ENCODE results near the gene EIPR1.

Gene EIPR1

DNA sequence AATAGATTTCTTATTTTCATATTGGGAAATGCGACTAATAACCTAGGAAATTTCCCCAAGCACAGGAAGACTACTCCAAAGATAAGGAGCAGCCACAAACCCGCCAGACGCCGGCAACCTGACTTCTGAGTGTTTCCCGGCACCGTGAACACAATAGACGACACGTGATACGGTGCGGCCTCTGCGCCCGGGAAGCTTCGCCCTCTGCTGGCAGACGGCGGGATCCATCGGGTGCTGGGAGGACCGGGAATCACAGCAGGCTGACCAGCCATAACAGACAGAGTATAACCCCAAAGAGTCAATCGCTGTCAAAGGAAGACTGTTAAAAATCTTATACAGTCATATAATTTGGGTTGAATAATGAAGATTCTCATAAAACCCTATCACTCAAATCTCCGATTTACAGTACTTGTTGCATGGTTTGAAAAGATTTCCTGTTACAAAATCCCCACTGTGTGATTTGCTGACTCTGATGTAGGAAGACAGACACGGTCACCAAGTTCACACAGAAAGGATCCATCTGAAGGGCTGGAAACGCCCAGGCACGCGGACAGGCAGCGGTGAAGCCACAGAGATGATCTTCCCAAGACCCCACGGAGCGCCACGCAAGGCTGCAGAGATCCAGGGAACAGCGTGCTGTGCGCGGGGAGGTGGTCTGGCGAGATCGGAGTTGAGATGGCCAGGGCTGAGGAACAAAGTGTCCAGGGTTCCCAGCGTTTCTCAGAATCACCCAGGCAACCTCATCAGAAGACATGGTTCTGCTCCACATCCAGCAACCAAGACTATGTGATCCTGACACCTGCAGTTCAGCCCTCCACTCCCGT, 73.8 kb downstream of the EIPR1 start:
- TF ChIP-seq ESRRG (CRISPR knock-in tag; IDR thresholded peaks at IDR 0.05), result 0 out of 2 replicates have a peak, but pooled peaks have one; percentile 29
- peak; percentile 59; the same call in 1 of the 2 replicates for TF ChIP-seq CSDC2 (CRISPR knock-in tag; IDR thresholded peaks at IDR 0.05)
- peak; percentile 55 for TF ChIP-seq TCF4 (CRISPR knock-in tag; IDR thresholded peaks at IDR 0.05; ENCODE audit: borderline replicate concordance)
- TF ChIP-seq ISL1 (CRISPR knock-in tag; IDR thresholded peaks at IDR 0.05), result 0 out of 2 replicates have a peak, but pooled peaks have one; percentile 9
- TF ChIP-seq ZFP30 (CRISPR knock-in tag; IDR thresholded peaks at IDR 0.05), result no peak
- peak; percentile 100 for ATAC-seq

DNA sequence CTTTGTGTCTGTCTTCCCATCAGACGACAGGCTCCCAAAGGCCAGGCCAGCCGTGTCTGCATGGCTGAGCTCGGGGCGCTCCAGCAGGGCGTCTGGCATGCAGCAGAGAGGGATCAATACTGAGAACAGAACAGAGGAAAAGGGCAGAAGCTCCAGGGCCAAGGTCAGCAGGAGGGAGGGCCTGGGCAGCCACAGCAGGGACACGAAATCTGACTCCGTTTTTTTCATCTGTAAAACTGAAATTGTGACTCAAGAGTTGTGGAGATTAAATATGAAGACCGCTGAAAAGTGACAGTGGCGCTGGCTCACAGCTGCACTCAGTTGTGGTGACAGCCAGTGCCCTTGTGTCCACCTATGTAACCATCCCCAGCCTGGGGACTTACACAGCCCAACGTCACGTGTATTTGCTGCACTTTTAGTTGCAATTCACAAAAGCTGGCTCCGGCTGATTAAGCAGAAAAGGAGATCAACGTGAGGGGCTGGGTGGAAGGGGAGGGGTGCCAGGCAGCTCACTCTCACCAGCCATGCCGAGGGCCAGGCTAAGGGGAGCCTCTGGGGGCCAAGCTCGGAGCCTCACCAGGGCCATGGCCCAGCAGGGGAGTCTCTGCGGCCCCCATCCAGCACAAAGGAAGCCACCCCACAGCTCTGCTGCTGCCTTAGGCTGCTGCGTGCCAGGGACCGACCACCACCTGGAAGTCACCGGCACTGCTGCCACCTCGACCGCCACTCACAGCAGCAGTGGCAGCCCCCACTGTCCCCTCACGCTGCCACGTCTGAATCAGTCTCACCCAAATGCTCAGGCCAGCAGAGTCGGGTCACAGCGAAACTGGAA, 74.7 kb downstream of the EIPR1 start:
- ATAC-seq, result peak; percentile 46

DNA sequence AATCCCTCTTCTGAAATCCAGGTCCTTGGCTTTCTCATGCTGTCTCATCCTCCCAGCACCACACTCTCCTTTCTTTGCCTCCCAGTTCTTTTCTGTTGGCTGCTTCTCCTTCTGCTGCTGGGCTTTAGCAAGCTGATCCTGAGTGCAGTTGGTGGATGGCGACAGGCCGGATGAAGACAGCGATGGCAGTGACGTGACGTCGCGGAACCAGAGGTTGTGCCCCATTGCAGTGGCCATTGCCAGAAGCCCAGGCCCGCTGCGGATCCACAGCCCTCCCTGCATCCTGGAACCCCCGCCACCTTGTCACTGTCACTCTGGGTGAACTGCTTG, 75.2 kb downstream of the EIPR1 start:
- ATAC-seq, result no peak
- TF ChIP-seq SNAI2 (CRISPR knock-in tag; IDR thresholded peaks at IDR 0.05) (no peak), RARB (CRISPR knock-in tag; IDR thresholded peaks at IDR 0.05) (no peak), OSR1 (CRISPR knock-in tag; IDR thresholded peaks at IDR 0.05) (no peak), ZFP30 (CRISPR knock-in tag; IDR thresholded peaks at IDR 0.05) (no peak), ISL1 (CRISPR knock-in tag; IDR thresholded peaks at IDR 0.05) (no peak), TOX (CRISPR knock-in tag; IDR thresholded peaks at IDR 0.05; ENCODE audit: borderline replicate concordance) (no peak), ESRRG (CRISPR knock-in tag; IDR thresholded peaks at IDR 0.05) (no peak), CSDC2 (CRISPR knock-in tag; IDR thresholded peaks at IDR 0.05) (no peak), ARNTL (CRISPR knock-in tag; IDR thresholded peaks at IDR 0.05; ENCODE audit: borderline replicate concordance, low read depth) (no peak), TCF4 (CRISPR knock-in tag; IDR thresholded peaks at IDR 0.05; ENCODE audit: borderline replicate concordance) (no peak), ZNF70 (CRISPR knock-in tag; IDR thresholded peaks at IDR 0.05) (no peak), ZNF8 (CRISPR knock-in tag; IDR thresholded peaks at IDR 0.05) (no peak), ZC3H10 (CRISPR knock-in tag; IDR thresholded peaks at IDR 0.05) (no peak), ZFP3 (CRISPR knock-in tag; IDR thresholded peaks at IDR 0.05) (no peak), ZNF565 (CRISPR knock-in tag; conservative IDR thresholded peaks at IDR 0.05; ENCODE audit: low read depth) (no peak)
- TF ChIP-seq, protein P1, sequence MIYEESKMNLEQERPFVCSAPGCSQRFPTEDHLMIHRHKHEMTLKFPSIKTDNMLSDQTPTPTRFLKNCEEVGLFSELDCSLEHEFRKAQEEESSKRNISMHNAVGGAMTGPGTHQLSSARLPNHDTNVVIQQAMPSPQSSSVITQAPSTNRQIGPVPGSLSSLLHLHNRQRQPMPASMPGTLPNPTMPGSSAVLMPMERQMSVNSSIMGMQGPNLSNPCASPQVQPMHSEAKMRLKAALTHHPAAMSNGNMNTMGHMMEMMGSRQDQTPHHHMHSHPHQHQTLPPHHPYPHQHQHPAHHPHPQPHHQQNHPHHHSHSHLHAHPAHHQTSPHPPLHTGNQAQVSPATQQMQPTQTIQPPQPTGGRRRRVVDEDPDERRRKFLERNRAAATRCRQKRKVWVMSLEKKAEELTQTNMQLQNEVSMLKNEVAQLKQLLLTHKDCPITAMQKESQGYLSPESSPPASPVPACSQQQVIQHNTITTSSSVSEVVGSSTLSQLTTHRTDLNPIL (CRISPR knock-in tag; IDR thresholded peaks at IDR 0.05; ENCODE audit: low read depth), result no peak
- TF ChIP-seq, protein P2, sequence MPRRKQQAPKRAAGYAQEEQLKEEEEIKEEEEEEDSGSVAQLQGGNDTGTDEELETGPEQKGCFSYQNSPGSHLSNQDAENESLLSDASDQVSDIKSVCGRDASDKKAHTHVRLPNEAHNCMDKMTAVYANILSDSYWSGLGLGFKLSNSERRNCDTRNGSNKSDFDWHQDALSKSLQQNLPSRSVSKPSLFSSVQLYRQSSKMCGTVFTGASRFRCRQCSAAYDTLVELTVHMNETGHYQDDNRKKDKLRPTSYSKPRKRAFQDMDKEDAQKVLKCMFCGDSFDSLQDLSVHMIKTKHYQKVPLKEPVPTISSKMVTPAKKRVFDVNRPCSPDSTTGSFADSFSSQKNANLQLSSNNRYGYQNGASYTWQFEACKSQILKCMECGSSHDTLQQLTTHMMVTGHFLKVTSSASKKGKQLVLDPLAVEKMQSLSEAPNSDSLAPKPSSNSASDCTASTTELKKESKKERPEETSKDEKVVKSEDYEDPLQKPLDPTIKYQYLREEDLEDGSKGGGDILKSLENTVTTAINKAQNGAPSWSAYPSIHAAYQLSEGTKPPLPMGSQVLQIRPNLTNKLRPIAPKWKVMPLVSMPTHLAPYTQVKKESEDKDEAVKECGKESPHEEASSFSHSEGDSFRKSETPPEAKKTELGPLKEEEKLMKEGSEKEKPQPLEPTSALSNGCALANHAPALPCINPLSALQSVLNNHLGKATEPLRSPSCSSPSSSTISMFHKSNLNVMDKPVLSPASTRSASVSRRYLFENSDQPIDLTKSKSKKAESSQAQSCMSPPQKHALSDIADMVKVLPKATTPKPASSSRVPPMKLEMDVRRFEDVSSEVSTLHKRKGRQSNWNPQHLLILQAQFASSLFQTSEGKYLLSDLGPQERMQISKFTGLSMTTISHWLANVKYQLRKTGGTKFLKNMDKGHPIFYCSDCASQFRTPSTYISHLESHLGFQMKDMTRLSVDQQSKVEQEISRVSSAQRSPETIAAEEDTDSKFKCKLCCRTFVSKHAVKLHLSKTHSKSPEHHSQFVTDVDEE (CRISPR knock-in tag; IDR thresholded peaks at IDR 0.05), result no peak
- TF ChIP-seq, protein P3, sequence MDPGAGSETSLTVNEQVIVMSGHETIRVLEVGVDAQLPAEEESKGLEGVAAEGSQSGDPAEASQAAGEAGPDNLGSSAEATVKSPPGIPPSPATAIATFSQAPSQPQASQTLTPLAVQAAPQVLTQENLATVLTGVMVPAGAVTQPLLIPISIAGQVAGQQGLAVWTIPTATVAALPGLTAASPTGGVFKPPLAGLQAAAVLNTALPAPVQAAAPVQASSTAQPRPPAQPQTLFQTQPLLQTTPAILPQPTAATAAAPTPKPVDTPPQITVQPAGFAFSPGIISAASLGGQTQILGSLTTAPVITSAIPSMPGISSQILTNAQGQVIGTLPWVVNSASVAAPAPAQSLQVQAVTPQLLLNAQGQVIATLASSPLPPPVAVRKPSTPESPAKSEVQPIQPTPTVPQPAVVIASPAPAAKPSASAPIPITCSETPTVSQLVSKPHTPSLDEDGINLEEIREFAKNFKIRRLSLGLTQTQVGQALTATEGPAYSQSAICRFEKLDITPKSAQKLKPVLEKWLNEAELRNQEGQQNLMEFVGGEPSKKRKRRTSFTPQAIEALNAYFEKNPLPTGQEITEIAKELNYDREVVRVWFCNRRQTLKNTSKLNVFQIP (CRISPR knock-in tag; IDR thresholded peaks at IDR 0.05; ENCODE audit: borderline replicate concordance, low read depth), result no peak
- TF ChIP-seq, protein P4, sequence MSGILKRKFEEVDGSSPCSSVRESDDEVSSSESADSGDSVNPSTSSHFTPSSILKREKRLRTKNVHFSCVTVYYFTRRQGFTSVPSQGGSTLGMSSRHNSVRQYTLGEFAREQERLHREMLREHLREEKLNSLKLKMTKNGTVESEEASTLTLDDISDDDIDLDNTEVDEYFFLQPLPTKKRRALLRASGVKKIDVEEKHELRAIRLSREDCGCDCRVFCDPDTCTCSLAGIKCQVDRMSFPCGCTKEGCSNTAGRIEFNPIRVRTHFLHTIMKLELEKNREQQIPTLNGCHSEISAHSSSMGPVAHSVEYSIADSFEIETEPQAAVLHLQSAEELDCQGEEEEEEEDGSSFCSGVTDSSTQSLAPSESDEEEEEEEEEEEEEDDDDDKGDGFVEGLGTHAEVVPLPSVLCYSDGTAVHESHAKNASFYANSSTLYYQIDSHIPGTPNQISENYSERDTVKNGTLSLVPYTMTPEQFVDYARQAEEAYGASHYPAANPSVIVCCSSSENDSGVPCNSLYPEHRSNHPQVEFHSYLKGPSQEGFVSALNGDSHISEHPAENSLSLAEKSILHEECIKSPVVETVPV (CRISPR knock-in tag; IDR thresholded peaks at IDR 0.05), result no peak

More for the DNA sequence above, 74.7 kb downstream of the EIPR1 start:
- TF ChIP-seq GLIS3 (CRISPR knock-in tag; IDR thresholded peaks at IDR 0.05), result no peak
- TF ChIP-seq, protein P2 (CRISPR knock-in tag; IDR thresholded peaks at IDR 0.05), result peak; percentile 55; the same call in 1 of the 2 replicates
